ENCODE data around the gene MTHFD2L. TPM values are rescaled to one million over a fixed set of nuclear protein-coding genes. Genes with fewer than 3 reads are reported as not detected.

MTHFD2L gene
- total and polyA plus RNA-seq, 7 donors: 6.8 to 27.1 (median 16.2) TPM

- no peak for DNase-seq
- H3K9me3 ChIP-seq: peaks cover 0 to 3% (median 0%) of the 10 kb centered on the region in 4 donors
- H3K4me3 ChIP-seq: no peak overlapping the region
- intact Hi-C loops (cut with DNase I): loop anchor here (10.0 kb wide), 2 partner anchors 118 to 478 kb away; no protein-coding TSS in a partner anchor
- 28 to 53% methylated on average over 1 of the region's 1 CpG for WGBS, 2 donors
- H3K36me3 ChIP-seq: peaks cover 0 to 9% (median 2%) of the 10 kb centered on the region in 4 donors
- H3K27ac ChIP-seq: no peak overlapping the region
- H3K27me3 ChIP-seq: no peaks in the 10 kb centered on the region
- no peaks in the 10 kb centered on the region for H3K4me1 ChIP-seq
- TF ChIP-seq EP300 (IDR thresholded peaks at IDR 0.05) (no peak), CTCF (IDR thresholded peaks at IDR 0.05) (no peak), POLR2AphosphoS5 (IDR thresholded peaks at IDR 0.05) (no peak), POLR2A (IDR thresholded peaks at IDR 0.05) (no peak)
Measured at GRCh38 chr4:74197080-74197479, 39.2 kb downstream of the MTHFD2L start.

- H3K27ac ChIP-seq: no peak overlapping the region
- TF ChIP-seq EP300 (IDR thresholded peaks at IDR 0.05): no peak
- TF ChIP-seq POLR2AphosphoS5 (IDR thresholded peaks at IDR 0.05): no peak
- TF ChIP-seq POLR2A (IDR thresholded peaks at IDR 0.05): no peak
- no peak for TF ChIP-seq CTCF (IDR thresholded peaks at IDR 0.05)
- 18 to 56% methylated on average over 5 of the region's 5 CpGs for WGBS, 2 donors
- no peak overlapping the region for H3K4me3 ChIP-seq
- DNase-seq: no peak
- no peaks in the 10 kb centered on the region for H3K4me1 ChIP-seq
- H3K27me3 ChIP-seq: no peaks in the 10 kb centered on the region
- intact Hi-C loops (cut with DNase I): no loop called here
- no peaks in the 10 kb centered on the region for H3K9me3 ChIP-seq
- peaks cover 0 to 11% (median 2%) of the 10 kb centered on the region in 4 donors for H3K36me3 ChIP-seq
Measured at GRCh38 chr4:74202062-74202586, 44.2 kb downstream of the MTHFD2L start.

- 60 to 85% methylated on average over 3 of the region's 3 CpGs for WGBS, 2 donors
- H3K36me3 ChIP-seq: peaks cover 0 to 11% (median 2%) of the 10 kb centered on the region in 4 donors
- H3K4me3 ChIP-seq: no peak overlapping the region
- H3K9me3 ChIP-seq: no peaks in the 10 kb centered on the region
- DNase-seq: no peak
- intact Hi-C loops (cut with DNase I): no loop called here
- no peaks in the 10 kb centered on the region for H3K4me1 ChIP-seq
- H3K27ac ChIP-seq: no peak overlapping the region
- no peaks in the 10 kb centered on the region for H3K27me3 ChIP-seq
- no peak for TF ChIP-seq EP300 (IDR thresholded peaks at IDR 0.05)
- TF ChIP-seq CTCF (IDR thresholded peaks at IDR 0.05): no peak
- no peak for TF ChIP-seq POLR2A (IDR thresholded peaks at IDR 0.05)
- TF ChIP-seq POLR2AphosphoS5 (IDR thresholded peaks at IDR 0.05): no peak
Measured at GRCh38 chr4:74203467-74203866, 45.5 kb downstream of the MTHFD2L start.

GRCh38 chr4:74205046-74205445 is 47.1 kb downstream of the MTHFD2L start:
- TF ChIP-seq CTCF (IDR thresholded peaks at IDR 0.05) (no peak), POLR2A (IDR thresholded peaks at IDR 0.05) (no peak), EP300 (IDR thresholded peaks at IDR 0.05) (no peak), POLR2AphosphoS5 (IDR thresholded peaks at IDR 0.05) (no peak)
- no peak for DNase-seq
- Histone ChIP-seq H3K27me3 (no peaks in the 10 kb centered on the region), H3K4me3 (no peak overlapping the region), H3K4me1 (no peaks in the 10 kb centered on the region), H3K9me3 (peaks cover 0 to under 1% (median 0%) of the 10 kb centered on the region in 4 donors), H3K27ac (no peak overlapping the region), H3K36me3 (peaks cover 0 to 11% (median 2%) of the 10 kb centered on the region in 4 donors)
- intact Hi-C loops (cut with DNase I): no loop called here
- WGBS, 2 donors: 94 to 95% methylated on average over 4 of the region's 4 CpGs

- no peaks in the 10 kb centered on the region for H3K4me1 ChIP-seq
- H3K27me3 ChIP-seq: no peaks in the 10 kb centered on the region
- H3K27ac ChIP-seq: no peak overlapping the region
- H3K36me3 ChIP-seq: peaks cover 0 to 11% (median 2%) of the 10 kb centered on the region in 4 donors
- H3K4me3 ChIP-seq: no peak overlapping the region
- TF ChIP-seq CTCF (IDR thresholded peaks at IDR 0.05) (no peak), EP300 (IDR thresholded peaks at IDR 0.05) (no peak), POLR2AphosphoS5 (IDR thresholded peaks at IDR 0.05) (no peak), POLR2A (IDR thresholded peaks at IDR 0.05) (no peak)
- peaks cover 0 to 4% (median 0%) of the 10 kb centered on the region in 4 donors for H3K9me3 ChIP-seq
- DNase-seq: no peak
- intact Hi-C loops (cut with DNase I): no loop called here
Measured at GRCh38 chr4:74205559-74205958, 47.6 kb downstream of the MTHFD2L start.
